GM21447 (cell line): ENCODE data around the gene CX3CL1.
A peak's percentile ranks its signal among the peaks of the same experiment; 100 is the strongest.
"Not testable (repeated sequence)": the region's sequence is repeated elsewhere in the genome, so short reads cannot be mapped to it uniquely, and the experiment has no call there.

ENCODE experiments used
- ATAC-seq: cut with Tn5 transposase; IDR thresholded peaks from one replicate; pipeline ENCODE4 v1.9.1; 2021; ENCODE audit not compliant: unreplicated experiment

Gene CX3CL1

DNA sequence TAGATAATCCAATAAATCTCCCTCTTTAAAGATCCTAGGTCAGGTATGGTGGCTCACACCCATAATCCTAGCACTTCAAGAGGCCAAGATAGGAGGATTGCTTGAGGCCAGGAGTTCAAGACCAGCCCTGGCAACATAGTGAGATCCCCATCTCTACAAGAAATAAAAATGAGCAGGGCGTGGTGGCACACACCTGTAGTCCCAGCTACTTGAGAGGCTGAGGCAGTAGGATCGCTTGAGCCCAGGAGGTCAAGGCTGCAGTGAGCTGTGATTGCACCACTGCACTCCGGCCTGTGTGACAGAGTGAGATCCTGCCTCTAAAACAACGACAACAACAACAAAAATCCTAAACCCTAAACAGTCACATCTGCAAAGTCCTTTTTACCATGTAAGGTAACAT lies 15.7 kb upstream of the CX3CL1 start:
- ATAC-seq = no peak

DNA sequence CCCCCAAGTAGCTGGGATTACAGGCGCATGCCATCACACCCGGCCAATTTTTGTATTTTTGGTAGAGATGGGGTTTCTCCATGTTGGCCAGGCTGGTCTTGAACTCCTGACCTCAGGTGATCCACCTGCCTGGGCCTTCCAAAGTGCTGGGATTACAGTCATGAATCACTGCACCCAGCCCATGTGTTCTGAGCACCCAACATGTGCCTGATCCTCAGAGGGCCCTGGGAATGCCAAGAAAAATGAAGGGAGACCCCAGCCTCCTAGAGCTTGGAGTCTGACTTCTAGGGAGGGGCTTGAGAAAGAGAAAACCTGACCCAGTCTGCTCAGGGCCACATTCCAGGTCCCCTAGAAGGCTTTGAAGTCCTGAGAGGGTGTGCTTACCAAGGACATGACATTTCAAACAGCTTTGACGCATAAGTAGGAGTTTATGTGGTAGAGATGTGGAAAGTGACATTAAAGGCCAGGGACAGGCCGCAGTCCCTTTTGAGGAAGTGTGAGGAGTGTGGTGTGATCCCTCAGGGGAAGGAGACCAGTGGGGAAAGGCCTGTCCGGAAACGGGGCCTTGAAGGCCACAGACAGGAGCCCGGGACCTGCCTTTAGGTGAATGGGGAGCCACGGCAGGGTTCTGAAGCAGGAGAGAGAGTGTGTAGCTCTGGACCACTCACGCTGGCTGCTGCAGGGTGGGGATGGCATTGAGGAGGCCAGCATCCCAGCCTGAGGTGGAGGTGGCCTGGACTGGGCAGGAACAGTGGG lies 14.8 kb upstream of the CX3CL1 start:
- ATAC-seq = peak; percentile 51

DNA sequence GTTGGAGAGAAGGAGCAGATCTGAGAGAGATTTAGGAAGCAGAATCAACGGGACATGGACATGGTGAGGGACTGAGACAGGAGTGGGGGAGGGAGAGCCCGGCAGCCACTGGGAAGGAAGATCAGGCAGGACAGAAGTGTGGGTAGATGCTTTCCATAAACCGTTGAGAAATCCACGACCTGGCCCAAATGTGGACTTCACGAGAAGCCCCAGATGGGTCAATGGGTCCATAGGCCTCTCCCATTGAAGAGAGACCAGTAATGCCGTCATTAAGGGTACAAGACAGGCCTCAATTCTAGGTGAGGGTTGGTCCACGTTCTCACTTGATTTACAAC lies 14.2 kb upstream of the CX3CL1 start:
- no peak for ATAC-seq

DNA sequence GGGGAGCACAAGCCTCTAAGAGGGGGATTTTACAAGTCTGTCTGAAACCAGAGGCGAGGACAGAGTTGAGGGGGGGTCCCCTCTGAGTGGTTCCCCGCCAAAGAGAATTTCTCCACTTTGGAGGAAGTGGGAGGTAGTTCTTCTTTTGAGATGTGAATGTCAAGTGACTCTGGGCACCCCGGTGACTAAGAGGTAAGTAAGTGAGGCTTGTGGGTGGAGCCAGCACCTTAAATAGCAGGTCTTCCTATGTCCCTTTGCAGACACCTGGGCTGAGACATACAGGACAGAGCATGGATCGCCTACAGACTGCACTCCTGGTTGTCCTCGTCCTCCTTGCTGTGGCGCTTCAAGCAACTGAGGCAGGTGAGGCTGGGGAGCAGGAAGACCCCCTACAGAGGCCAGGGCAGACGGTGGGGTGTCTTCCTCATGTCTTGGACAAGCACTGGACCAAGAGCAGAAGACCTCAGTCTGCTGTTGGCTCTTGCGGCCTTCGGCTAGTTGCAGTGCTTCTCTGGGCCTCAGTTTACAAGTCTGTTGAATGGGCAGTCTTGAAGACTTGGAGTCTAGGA lies 13.7 kb upstream of the CX3CL1 start, which contains the start of gene CCL22:
TSS of gene CCL22 (plus strand) at position 257 of the 569 bp plus-strand sequence. CDS start at position 291, 34 bp downstream.
- ATAC-seq = no peak

DNA sequence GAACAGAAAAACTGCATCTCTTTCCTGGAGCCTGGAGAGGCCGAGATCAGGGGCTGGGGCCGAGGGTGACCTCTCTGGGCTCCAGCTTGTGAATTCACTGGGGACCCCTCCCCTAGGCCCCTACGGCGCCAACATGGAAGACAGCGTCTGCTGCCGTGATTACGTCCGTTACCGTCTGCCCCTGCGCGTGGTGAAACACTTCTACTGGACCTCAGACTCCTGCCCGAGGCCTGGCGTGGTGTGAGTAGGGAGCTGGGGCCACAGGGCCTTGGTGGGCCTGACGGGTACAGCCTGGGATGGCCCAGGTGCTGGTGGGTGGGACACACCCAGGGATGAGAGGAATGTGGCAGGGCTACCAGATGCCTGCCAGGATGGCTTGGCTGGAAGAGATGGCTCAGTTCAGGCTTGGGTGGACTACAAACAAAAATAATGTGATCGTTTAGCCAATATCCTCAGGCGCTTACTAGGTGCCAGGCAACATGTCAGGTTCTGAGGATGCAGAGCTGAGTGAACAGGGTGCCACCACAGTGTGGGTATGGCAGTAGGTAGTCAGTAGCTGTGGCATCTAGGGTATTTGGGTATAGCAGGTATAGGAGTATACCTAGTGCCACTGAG lies 11.9 kb upstream of the CX3CL1 start:
- no peak for ATAC-seq

DNA sequence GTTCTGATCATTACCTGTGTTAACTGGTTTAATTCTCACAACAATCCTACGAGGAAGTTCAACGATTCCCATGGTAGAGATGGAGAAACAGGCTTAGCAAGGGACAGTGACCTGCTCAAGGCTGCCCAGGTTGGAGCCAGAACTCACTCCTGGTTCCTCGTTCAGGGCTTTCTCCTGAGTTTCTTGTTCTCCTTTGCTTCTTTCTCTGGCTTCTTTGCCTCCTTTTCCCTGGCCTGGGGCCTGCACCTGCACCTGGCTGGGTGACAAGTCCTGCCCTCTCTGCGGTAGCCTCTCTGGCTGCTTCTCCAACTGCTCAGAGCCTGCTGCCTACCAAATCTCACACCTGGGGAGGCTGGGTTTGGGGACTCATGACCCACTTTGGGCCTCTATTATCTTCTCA lies 10.9 kb upstream of the CX3CL1 start:
- ATAC-seq = no peak

DNA sequence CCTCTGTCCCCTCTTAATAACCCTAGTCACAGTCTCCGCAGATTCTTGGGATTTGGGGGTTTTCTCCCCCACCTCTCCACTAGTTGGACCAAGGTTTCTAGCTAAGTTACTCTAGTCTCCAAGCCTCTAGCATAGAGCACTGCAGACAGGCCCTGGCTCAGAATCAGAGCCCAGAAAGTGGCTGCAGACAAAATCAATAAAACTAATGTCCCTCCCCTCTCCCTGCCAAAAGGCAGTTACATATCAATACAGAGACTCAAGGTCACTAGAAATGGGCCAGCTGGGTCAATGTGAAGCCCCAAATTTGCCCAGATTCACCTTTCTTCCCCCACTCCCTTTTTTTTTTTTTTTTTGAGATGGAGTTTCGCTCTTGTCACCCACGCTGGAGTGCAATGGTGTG lies 8.1 kb upstream of the CX3CL1 start:
- no peak for ATAC-seq

DNA sequence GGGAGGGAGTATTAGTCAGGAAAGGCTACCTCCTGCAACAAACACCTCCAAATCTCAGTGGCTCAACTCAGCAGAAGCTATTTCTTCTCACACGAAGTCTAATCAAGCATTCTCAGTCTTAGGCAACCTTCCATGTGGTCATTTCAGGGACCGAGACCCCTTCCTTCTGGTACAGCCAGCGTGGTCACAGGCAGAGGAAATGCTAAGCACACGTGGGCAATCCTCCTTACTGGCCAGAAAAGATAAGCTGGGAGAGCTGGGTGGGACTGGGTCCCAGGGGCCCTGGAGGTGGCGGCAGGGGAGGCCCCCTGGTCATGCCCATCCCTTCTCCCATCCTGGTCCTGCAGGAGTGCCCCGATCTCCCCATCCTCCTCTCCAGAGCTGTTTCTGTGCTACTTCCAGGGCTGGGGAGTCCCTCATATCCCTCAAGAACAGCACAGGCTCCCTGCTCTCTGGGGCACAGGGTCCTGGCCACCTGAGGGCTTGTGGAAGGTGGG lies 5.7 kb upstream of the CX3CL1 start:
- no peak for ATAC-seq

DNA sequence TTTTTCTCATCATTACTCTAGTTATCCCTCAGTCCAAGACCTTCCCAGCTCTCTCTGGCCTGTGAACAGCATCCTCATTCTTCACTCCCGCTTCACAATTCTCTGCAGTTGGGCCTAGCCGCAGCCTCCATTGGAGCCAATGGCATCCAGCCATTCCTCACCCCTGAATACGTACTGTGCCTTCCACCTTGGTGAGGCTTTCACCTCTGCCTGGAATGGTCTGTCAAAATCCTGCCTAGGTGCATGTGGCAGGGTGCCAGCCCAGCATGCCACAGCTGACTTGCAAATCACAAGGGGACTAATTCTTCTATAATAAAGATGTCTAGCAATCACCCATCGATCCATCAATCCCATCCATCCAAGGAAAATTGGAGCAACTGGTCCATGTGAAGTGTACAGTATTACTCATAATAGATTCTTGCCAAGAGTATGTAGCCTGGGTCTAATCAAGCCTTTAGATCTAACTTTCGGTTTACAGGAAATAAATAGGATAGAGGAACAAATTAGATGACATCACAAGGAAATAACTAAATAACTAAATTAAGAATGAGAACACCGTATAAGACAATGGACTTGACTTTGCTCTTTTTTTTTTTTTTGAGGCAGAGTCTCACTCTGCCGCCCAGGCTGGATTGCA lies 5.1 kb upstream of the CX3CL1 start:
- no peak for ATAC-seq

DNA sequence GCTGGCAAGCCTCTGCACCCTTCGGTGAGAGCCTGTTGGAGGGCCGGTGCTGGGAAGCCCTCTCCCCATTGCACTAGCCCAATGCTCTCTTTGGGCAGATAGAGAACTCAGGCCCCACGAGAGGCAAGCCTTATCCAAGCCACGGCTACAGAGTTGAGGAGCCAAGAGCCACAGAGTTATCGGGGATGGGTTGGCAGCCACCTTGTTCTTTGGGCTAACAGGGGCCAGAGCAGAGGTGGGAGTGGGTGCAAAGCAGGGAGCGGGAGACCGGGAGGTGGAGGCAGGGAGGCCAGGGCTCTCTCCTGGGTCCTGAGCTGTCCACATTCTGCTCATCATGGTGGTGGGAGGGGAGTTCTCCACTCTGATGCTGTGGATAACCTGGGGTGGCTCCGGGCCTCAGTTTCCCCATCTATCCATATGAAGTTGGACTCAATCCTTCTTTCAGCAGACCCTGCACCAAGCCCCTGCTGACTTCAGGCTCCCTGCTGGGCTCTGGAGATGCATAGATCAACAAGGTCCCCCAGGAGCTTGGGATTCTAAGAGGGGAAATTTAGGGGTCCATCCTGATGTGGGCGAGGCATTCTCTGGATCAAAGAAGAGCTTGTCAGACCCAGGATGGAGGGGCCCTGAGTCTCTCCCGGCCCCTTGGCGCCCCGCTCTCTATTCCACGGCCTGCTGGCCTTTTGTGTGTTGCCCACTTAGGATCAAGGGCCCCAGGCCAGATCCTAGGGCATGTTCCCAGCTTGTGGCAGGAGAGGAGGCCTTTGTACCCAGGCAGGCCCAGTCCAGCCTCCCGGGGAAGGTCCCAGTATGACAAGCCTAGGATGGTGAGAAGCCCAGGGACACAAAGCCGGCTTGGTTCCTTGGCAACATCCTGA lies 557 bp upstream of the CX3CL1 start:
- no peak for ATAC-seq

DNA sequence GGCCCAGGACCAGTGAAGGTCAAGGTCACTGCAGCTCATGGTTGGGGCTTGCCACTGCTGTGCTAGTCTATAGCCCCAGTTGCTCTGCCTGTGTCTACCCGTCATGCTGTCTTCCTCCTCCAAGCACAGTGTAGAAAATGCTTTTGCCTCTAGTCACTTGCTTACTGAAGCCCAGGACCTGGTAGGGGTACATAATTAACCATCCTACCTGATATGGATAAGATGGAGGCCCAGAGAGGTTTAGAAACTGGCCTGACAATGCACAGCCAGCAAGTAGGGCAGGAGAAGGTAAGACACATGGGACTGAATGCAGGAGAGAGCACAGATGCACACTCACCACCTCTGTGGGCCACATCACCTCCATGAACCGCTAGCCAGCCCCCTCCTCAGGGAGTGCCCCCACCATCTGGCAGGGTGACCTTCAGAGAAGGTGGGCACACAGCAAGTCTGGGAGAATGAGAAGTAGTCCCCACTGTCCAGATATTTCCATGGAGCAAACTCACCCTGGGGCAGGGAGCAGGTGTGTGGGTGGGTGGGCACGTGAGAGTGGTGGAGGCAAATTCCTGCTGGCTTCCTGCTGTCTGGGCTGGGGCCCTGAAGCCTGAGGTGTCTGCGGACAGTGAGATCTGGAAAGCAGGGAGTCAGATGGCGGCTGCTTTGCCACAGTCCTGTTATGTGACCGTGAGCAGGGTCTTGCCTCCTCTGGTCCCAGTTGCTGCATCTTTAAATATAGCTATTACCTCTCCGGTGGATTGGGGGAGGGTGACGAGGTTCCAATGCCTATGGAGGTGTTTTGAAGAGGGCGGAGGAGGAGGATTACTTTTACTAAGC lies 1.0 kb downstream of the CX3CL1 start:
- no peak for ATAC-seq

DNA sequence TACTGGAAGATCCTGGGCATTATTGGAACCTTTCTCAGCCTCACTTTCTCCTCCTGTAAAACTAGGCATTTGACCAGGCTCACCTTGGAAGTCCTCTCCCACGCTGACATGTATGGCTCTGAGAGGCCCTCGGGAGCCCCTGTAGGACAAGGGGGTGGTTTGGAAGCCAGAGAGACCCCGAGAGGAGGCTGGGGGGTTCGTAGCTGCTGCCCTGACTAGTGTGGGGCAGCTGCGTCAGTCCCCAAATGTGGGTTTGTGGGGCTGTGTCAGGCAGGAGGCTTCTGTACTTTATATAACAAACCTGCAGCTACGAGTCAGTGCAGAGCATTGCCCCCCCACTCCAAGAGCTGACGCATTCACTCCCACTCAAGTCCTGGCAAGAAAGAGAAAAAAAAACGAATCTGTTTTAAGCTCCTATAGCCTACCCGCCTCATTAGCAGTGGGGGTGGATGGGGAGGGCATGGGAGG lies 1.8 kb downstream of the CX3CL1 start:
- ATAC-seq = no peak

DNA sequence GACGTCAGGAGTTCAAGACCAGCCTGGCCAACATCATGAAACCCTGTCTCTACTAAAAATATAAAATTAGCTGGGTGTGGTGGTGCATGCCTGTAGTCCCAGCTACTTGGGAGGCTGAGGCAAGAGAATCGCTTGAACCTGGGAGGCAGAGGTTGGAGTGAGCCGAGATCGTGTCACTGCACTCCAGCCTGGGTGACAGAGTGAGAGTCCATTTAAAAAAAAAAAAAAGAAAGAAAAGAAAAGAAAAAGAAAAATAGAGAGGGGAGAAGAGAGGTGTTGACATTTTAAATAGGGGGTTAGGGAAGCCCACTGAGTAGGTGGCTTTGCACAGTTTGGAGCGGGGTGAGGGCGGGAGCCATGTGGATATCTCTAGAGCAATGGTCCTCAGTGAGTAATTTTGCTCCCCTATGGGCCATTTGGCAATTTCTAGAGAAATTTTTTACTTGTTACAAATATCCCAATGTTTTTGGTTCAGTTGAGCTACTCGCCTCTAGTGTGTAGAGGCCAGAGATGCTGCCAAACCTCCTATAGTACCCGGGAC lies 2.7 kb downstream of the CX3CL1 start:
- not testable (repeated sequence) for ATAC-seq

DNA sequence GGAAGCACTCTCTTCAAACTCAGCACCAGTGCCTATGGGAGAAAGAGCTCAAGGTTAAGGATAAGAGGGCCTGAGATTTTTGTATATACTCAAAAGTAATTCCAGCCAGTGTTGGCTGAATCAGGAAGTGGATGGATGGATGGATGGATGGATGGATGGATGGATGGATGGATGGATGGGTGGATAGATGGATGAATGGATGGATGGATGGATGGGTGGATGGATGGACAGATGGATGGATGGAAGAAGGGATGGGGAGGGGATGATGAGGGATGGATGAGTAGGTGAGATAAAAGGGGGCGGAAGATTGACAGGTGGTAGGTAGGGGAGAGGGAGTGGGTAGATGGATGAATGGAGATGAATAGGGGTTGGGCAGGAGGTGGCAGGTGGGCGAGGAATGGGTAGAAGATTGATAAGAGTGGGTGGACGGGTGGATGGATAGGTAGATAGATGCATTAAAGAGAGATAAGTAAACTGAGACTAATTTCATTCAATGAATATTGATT lies 4.1 kb downstream of the CX3CL1 start:
- ATAC-seq = no peak

DNA sequence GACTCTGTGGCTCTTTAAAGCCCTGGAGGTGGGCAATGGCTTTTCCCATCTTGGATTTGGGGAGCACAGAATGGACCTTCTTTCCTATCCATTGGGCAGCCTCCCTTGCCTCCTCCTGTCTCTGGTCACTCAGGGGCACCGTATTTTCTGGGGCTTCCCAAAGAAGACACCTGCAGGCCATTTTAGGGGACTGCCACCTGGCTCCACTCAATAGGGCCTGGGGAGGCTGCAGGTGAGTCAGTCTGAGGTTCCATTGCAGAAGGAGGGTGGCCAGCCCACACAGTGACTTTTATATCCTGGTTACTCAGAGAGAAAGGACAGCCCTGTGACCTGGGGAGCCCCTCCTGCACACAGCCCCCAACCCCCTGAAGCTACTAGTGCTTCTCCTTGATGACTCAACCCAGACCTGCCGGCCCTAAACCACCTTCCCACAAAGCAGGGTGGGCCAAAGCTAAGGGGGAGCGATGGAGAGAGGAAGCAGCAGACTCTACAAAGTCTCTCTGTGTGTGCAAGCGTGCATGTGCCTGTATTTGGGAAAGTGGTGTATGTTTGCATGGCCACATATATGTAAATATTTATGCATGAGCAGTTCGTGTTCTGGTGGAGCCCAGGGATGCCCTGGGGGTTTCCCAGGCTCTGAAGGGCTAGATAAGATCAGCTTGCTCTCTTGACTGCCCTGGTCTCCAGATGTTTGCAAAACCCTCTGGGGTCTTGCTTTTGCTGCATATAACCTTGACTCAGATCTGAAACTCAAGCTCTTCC lies 5.0 kb downstream of the CX3CL1 start:
- ATAC-seq = peak; percentile 64

DNA sequence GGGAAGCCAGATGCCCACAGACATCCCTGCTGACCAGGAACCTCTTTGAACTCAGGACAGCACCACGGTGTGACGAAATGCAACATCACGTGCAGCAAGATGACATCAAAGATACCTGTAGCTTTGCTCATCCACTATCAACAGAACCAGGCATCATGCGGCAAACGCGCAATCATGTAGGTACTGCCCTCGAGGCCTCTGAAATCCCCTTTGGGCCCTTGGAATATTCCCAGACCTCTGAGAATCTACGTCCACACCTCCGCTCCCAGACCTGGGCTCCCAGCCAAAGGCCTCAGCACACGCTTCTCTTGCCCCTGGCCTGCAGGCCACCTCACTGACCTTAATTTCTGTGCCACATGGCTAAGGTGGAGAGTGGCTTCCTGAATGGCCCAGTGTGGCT lies 7.3 kb downstream of the CX3CL1 start:
- ATAC-seq = no peak

DNA sequence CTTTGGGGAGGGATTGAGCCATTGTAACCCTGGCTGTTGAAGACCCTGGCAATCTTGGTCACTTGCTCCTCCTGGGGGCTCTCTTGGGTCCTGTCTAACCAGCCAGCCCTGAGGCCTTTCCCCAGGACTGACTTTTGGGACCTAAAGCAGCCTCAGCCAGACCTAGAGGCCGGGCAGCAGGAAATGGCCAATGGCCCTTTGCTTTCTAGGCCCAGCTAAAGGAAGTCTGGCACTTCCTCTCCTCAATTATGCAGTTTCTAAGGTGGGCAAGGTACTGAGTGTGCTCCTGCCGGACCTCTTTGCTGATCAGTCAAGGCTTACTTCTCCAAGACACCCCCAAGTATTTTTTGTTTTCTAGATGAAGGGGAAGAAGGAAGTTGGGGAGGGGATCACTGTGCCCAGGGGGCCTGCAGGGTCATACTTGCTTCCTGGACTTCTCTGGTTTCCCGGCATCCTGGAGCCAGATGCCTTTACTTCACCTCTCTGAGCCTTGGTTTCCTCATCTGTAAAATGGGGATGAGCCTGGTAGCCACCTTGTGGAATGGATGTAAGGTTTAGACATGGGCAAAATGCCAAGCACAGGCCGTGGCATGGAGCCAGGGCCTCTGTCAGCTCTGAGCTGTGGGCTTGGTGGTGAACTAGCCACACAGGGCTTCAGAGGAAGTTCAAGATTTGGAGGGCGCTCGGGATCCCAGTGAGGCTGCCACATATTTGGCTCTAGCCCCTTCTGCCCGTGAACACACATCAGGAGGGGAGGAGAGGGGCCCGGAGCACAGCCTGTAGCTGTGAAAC lies 8.6 kb downstream of the CX3CL1 start:
- no peak for ATAC-seq
